HL-60/S4 treated with phorbol 12-myristate 13-acetate at 8.2 ng/mL for 4 days and 3 days (cell line): Measurements from ENCODE around the gene SEBOX.
"Not testable (repeated sequence)": the region's sequence is repeated elsewhere in the genome, so short reads cannot be mapped to it uniquely, and the experiment has no call there.

Experiments
- in situ Hi-C: fragments of 300-500 bp; cut with MboI; formaldehyde crosslinking; loops from 2 replicates; pipeline ENCODE4 v1.15.0; 2022; ENCODE audit warnings: low sequenced_read_pairs

SEBOX gene

DNA sequence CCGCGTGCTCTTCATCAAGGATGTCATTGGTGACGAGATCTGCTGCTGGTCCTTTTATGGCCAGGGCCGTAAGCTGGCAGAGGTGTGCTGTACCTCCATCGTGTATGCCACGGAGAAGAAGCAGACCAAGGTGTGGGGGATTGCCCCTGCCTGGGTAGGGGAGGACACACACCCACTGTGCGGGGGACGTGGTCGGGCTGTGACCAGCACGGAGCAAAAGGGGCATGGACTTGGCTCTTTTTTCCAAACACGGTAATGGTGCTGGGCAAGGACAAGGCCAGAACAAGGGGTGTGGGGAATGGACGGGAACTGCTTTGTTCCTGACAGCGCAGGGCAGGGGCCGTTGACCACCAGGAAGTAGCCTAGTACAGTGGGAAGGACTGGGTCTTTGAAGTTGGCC, 22.7 kb downstream of the SEBOX start:
- in situ Hi-C loops, result no loop called here

DNA sequence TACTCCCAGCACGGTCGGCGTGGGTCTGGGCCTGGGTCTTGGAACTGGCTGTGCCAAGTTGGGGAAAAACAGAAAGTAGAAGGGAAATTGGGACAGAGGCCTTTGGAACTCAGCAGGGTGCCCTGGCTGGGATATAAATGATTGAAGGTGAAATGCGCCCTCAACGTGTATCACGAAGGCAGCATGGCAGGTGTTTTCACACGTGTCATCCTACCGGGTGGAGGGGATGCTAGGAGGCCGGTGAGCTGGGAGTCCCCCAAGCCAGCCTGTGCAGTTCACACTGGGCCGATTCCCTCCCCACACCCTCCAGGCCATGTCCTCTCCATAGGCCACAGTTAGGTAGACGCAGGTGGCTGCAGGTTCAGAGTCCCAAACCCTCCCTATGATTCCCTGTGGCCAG, 23.5 kb downstream of the SEBOX start:
- in situ Hi-C loops, result no loop called here

DNA sequence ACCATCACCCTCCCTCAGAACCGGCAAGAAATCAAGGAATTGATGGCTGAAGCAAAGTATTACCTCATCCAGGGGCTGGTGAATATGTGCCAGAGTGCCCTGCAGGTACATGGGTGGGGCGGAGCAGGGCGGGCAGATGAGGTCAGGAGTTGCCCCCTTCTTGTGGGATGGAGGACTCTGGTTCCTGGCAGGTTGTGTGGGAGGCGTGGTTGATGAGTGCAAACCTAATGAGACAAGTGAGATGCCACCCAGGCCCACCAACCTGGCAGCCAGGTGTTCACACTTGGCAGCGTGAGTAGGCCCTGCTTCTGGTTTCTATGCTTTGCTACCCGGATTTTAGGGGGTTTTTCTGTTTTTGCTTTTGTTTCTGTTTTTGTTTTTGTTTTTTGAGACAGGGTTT, 24.6 kb downstream of the SEBOX start:
- in situ Hi-C loops, result no loop called here

DNA sequence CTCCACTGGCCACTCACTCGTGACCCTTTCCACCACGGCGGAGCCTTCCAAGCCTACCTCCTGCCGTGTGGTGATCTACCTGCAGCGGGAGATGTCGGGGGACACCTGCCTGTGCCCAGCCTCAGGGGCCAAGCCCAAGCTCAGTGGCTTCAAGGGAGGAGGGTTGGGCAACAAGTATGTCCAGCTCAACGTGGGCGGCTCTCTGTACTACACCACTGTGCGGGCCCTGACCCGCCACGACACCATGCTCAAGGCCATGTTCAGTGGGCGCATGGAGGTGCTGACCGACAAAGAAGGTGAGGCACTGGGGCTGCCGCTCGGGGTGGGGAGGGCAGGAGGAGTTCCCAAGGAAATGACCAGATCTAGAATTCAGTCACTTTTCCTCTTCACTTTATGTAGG, 25.6 kb downstream of the SEBOX start:
- in situ Hi-C loops, result no loop called here

DNA sequence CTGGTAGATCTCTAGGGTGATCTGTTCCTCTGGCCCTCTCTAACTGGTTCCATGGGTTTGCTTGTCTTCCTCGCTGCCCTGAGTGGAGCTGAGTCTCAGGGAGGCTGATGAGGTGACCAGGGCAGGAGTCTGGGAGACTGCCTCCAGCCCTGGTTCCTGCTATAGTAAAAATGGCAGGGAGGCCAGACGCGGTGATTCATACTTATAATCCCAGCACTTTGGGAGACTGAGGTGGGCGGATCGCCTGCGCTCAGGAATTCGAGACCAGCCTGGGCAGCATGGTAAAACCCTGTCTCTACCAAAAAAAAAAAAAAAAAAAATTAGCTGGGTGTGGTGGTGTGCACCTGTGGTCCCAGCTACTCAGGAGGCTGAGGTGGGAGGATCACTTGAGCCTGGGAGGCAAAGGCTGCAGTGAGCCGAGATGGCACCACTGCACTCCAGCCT, 26.2 kb downstream of the SEBOX start:
- in situ Hi-C loops, result not testable (repeated sequence)

DNA sequence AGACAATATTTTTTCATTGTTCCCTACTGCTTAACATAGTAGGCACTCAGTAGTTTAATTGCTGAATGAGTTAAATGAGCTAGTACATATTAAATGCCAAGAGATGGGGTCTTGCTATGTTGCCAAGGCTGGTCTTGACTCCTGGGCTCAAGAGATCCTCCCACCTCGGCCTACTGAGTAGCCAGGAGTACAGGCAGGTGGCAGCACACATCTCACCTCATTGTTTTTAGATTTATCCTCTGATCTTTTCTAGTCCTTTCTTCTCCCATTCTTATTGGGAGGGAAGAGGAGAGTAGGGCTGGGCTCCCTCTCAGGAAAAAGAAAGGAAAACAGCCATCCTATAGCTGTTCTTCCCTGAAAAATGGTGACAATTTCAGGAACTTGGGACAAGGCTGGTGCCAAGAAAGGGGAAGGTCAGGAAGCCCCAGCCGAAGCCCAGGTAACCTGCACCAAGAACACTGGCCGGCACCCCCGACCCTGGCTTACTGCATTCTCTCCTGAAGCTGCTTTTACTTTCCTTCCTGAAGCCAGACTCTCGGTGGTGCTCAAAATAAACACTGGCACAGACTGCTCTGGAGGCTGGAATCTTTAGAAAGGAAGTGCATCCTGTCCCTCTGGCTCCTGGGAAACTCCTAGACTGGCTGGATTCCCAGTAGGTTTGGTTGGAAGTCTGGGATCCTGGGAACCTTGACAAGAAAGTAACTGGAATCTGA, 26.8 kb downstream of the SEBOX start:
- in situ Hi-C loops, result no loop called here

DNA sequence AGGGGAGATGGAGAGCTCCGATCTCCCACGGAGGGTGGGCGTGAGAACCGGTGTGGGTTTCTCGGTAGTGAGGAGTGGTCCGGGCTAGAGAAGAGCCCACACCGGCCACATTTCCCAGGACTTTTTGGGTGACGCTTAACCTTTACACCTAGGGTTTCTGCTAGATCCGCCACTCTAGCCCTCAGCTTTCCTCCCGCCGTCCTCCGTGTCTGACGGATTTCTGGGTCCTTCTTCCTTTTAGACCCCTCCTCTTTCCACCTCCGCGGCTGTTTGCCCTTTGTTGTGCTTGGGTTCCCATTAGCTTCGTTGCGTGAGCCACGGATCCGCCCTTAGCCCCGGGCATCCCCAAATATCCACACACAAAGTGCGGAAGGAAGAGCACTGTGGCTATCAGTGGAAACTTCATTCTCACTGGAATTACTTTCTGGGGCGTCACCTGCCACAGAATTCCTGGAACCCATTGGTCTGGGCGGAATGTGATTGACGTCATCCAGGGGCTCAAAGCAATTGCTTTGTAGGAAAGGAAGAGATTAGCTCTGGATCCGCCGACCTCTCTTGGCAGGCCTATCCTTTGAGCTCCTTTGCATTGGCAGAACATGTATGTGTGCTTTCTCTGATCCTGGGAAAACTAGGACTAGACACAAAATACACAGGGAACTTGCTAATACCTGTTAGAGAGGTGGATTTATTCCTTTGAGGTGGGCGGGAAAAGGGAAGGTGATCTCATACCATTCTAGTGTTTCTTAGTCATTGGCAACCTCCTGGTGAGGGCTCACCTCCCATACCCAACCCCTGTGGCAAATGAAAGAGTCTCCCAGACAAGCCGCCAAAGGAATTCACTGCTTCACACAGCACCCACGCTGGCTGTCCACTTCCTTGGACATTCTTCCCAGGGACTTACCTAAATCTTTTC, 28.8 kb downstream of the SEBOX start:
- in situ Hi-C loops, result no loop called here

DNA sequence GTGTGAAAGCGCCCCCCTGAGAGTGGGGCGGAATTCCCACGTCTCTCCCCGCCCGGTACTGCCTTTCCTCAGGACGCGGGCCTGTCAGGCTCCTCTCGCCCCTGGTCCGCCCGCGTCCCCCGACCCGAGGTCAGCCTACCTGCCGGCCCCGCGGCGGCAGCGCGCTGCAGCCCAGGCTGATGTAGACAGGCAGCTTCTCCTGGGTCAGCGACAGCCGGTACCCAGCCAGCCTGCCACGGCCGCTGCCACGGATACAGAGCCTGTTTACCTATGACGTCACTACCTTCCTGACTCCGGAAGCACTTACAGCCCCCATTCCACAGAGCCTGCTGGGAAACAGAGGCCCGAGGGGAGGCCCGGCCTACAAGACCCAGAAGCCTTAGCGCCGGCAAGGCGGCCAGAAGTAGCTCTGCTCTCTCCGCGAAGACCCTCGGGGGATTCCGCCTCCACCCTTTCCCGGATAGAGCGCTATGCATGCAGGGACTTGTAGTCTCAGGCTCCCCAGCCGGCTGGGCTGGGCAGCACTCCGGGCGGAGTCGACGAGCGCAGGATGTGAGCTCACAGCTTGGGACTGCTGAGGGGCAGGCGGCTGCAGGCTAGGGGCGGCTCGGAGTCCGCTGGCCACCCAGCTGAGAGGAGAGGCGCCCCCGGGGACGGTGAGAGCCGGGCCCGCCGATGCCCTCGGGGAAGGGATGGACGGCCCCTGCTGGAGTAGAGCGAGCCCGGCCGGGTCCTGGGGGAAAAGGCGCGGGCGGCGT, 29.6 kb downstream of the SEBOX start, which contains the start of the genes IFT20 and TNFAIP1:
Gene IFT20, minus strand, starts transcription at position 272 of the 758 bp plus-strand sequence. CDS start 3,487 bp downstream, outside the sequence.
Gene TNFAIP1, plus strand, starts transcription at position 561 of the 758 bp plus-strand sequence. CDS start 3,761 bp downstream, outside the sequence.
- in situ Hi-C loops, result no loop called here

DNA sequence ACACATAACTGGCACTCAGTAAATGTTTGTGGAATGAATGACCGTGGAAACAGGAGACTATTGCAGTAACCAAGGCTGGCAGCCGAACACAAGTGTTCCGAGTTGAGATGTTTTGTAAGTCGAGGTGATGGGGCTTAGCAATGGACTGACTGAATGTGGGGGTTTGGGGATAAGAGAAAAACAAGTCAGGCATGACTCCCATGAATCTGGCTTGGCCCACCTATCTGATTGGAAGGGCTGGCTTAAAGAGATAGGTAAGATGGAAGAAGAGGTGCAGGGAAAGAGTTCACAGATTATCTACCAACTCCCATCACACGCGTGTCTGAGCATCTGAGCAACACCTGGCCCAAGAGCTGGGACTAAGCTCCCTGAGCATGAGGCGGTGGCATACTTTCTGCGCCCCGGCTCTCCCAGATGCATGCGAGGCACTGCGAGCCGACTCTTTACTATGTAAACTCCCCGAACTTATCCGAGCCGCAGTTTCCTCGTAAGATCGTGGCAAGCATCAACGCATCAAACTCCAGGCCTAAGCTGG, 30.3 kb downstream of the SEBOX start:
- in situ Hi-C loops, result no loop called here

DNA sequence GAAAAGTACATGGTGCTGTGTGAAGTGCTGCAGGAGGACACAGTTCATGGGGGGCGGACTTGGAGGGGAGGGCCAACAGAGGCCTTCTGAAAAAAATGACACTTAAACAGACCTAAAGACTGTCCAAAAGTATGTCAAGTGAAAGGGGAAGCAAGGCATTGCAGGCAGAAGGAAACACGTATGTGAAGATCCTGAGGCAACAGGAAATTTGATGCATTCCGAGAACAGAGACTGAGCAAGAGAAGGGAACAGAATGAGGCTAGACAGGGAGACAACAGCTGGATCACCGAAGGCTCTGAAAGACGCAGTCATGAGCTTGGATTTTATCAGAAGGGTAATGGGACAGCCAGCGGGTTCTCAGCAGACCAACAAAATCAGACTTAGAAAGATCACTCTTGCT, 30.8 kb downstream of the SEBOX start:
- in situ Hi-C loops, result no loop called here

DNA sequence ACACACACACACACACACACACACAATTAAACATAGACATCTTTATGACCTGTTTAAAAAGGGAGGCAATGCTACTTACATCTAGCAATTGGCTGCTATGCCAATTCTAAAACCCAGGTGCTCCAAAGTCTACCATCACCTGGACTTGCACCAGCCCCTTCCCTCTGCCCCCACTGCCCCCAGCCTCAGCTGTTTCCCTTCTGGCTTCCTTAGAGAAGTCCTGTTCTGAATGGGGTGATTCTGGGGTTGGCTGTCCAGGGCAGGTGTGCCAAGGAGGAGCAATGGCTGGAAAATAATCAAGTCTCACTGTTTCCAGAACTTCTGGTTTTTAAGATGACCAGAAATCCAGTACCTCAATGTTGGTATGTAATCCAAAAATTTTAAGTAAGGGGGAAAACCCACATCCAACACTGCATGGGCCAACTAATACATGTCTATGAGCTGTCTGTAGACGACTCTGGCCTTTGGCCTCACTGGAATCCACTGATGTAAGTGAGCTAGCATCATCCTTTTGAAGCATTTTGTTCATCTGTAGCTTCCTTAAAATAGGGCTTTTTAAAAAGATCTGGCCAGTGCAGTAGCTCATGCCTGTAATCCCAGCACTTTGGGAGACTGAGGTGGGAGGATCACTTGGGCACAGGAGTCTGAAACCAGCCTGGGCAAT, 31.8 kb downstream of the SEBOX start:
- in situ Hi-C loops, result no loop called here

DNA sequence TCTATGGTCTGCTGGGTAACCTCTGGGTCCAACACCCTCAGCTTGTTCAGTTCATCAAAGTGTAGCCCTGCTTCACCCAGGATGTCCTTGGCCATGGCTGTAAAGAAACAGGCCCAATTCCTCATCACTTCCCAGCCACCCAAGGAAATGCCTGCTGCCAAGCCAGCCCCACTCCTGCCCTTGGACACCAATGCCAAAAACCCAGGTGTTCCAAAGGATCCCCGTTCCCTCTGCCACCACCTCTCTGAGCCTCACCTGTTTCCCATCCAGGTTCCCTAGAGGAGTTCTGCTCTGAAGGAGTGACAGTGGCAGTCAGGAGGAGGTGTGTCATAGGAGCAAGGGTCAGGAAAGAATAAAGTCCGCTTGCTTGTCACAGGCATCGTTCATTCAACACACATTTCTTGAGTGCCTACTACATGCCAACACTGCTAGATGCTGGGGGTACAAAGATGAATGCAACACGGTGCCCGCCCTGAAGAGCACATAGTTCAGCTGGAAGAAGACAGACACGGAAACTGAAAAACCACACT, 33.0 kb downstream of the SEBOX start:
- in situ Hi-C loops, result no loop called here

DNA sequence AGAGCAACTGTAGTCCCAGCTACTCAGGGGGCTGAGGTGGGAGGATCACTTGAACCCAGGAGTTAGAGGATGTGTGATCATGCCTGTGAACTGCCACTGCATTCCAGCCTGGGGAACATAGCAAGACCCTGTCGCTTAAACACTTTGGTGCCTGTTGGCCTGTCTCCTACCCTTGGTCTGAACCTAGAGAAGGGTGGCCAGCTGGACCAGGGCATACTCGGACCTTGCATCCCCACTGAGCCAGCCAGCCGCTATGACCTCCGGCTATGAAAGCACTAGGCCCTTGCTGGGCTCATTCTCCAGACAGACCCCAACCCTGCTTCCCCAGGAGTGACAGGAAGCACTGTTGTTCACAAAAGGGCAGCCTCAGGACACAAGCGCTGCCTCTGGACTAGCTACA, 34.3 kb downstream of the SEBOX start:
- in situ Hi-C loops, result no loop called here

DNA sequence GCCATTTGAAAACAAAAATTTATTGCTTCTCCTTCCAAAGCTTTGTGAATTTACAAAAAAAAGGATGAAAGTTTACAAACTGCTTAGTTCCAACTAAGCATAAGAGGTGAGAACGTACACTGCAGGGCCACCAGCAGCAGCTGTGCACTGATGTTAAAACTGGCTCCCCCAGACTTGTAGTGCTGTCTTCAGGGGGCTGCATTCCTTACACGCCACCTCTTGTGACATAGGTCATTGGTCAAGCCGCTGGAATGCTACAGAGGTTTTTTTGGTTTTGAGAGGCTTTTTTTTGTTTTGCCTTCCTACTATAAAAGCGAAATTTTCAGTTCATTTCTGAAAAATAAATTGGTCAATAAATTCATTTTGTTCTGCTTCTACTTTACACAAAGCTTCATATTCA, 36.7 kb downstream of the SEBOX start:
- in situ Hi-C loops, result no loop called here

DNA sequence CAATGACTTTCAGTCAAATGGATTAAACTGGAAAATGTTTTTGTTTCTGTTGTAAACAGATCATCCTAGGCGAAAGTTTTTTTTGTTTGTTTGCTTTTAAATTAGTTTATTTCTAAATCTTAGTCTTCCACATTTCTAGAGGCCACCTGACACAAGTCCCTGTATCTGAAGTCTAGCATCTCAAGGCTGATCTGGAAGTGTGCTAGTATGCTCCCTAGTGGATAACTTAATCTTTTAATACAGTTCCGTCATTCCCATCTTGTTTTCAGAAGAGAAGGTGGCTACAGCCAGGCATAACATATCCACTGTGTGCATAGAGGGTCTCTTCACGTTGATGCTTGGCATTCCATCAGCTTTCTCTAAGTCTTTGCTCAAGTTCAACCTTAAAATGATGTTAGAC, 37.3 kb downstream of the SEBOX start:
- in situ Hi-C loops, result no loop called here

DNA sequence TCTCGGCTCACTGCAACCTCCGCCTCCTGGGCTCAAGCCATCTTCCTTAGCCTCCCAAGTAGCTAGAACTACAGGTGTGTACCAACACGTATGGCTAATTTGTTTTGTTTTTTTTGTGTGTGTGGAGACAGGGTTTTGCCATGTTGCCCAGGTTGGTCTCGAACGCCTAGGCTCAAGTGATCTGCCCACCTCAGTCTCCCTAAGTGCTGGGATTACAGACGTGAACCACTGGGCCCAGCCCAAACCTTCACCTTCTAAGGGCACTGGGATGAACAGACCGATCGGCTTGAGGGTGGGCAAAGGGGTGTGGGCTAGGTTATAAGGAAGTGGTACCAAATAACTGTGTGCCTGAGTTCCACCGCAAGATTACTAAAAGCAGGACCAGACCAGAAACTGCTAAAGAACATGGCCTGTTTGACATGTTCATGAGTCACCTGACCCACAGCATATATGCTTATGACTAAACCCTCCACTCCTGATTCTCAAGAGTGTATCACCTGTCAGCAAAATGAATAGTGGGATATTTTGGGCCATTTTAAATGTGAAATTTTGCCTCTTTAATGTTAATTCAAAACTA, 37.9 kb downstream of the SEBOX start:
- in situ Hi-C loops, result no loop called here

DNA sequence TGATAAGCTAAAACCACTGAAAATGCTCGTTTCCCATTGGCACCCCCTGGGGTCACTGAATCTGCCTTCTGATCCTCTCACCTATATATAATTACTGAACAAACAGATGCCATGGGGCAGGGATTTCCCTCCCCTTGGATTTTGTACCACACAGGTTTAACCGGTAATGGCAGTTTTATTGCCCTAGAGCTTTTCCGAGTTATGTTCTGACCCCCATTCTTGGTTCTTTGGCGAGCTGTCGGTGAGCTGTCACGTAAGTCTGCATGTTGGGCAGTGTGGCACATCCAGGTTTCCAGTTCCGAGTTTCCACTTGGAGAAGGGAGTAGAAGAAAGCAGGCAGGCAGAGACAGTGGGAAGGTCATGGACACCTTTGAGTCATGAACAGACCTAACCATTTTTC, 38.9 kb downstream of the SEBOX start:
- in situ Hi-C loops, result no loop called here

DNA sequence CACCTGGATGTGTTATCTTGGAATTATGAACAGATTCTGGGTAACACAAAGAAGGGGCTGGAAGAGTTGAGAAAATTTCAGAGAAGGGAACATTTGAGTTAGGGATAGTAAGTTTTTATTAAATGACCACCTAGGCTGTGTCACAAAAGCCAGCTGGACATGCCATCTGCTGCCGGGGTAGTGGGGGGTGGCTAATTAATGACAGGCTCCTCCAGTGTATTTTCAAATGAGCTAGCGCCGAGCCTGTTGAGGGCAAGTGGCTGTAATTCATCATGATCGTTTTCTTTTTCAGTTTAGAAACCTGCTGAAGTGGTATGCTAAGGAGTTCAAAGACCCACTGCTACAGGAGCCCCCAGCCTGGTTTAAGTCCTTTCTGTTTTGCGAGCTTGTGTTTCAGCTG, 39.8 kb downstream of the SEBOX start:
- in situ Hi-C loops, result no loop called here

DNA sequence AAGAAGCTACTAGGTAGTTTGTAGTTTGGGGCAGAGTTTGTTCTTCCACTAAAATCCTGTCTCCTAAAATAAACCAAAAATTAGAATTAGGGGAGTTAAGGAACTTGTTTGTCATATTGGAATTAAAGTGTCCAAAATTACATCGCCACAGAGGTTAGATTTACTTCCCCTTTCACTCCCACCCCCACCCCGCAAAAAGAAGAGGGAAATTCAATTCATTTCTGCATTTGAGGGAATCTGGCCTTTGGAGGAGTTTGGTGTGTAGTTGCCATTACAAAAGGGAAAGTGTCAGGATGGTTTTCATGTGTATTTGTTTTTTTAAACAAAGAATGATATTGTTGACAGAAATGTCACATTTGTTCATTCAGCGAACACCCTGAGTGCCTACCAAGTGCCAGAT, 40.2 kb downstream of the SEBOX start:
- in situ Hi-C loops, result no loop called here

DNA sequence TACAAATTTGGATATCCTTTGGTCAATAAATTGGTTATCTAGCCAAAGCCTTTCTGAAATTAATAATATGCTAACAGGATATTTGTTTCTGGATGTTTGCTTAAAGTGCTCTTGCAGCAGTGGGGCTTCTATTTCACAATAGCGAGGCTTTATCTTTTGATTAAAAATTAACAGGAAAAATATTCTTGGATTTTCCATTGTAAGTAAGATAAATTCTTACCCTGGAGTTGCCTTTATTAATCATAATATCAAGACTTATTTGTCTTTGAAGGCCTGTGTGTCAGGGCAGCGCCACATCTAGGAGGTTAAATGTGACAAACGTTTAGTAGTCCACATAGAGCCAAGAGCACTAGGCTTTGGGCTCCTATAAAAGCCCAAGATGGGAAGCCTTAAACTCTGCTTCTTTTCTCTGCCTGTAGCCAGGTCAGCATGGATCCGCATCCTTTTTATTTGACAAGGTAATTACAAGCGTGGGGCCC, 40.7 kb downstream of the SEBOX start:
- in situ Hi-C loops, result no loop called here
